ENCODE measurements around the gene ACTBL2.

The ACTBL2 gene

GRCh38 chr5:57431759-57432158 is 50.9 kb downstream of the ACTBL2 start:
- Histone ChIP-seq H3K27me3 (ENCODE audit: low read depth, low read length) (no peaks in the 10 kb centered on the region), H3K9me3 (ENCODE audit: control insufficient read depth in 1 of 2, low read length in 2 of 2) (peaks cover 0 to 3% of the 10 kb centered on the region in 2 donors), H3K4me3 (ENCODE audit: low read depth in 1 of 2, low read length in 2 of 2) (no peak overlapping the region), H3K4me1 (ENCODE audit: control insufficient read depth in 1 of 2, insufficient read depth in 2 of 2, low read length in 2 of 2) (peaks cover 0 to 4% of the 10 kb centered on the region in 2 donors), H3K36me3 (ENCODE audit: control insufficient read depth in 1 of 2, insufficient read depth in 2 of 2, low read length in 2 of 2) (no peaks in the 10 kb centered on the region), H3K27ac (ENCODE audit: low read length) (no peak overlapping the region)

Measured in muscle layer of duodenum (tissue), 2 donors.